ENCODE data around the gene RNF227.
"Not testable (repeated sequence)": the region's sequence is repeated elsewhere in the genome, so short reads cannot be mapped to it uniquely, and the experiment has no call there.

Gene RNF227

GRCh38 chr17:7915611-7916384 lies at the start of gene RNF227:
Gene RNF227, minus strand, starts transcription at chr17:7916289. Its CDS starts 94 bp downstream, at chr17:7916195.
- in situ Hi-C loops (cut with MboI; ENCODE audit: low sequenced_read_pairs), result loop anchor here (10.0 kb wide), 1 partner anchor 79 kb away; no protein-coding TSS in a partner anchor

DNA sequence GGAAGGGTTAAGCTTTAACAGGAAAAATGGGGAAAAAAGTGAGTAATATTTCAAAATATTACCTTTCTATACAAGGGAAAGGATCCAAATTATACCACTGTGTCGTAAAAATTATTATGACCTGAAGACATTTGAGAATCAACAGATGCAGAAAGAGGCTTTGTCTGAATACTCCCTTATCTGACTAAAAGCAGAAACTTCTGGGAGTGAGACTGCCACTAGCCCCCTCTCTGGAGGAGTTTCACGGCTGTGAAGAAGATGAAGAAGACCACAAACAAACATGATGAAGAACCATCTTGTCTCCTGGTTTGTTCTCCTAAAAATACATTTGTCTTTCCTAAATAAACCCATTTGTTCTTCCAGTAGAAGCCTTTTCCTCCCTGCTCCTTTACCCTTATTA lies 45.3 kb upstream of the RNF227 start:
- in situ Hi-C loops (cut with MboI; ENCODE audit: low sequenced_read_pairs), result no loop called here

- in situ Hi-C loops (cut with MboI; ENCODE audit: low sequenced_read_pairs), result no loop called here
Observed at GRCh38 chr17:7959503-7960253, 43.6 kb upstream of the RNF227 start.

- in situ Hi-C loops (cut with MboI; ENCODE audit: low sequenced_read_pairs), result no loop called here
Observed at GRCh38 chr17:7956228-7956965, 40.3 kb upstream of the RNF227 start.

GRCh38 chr17:7955414-7956227 lies 39.5 kb upstream of the RNF227 start:
- in situ Hi-C loops (cut with MboI; ENCODE audit: low sequenced_read_pairs), result no loop called here

DNA sequence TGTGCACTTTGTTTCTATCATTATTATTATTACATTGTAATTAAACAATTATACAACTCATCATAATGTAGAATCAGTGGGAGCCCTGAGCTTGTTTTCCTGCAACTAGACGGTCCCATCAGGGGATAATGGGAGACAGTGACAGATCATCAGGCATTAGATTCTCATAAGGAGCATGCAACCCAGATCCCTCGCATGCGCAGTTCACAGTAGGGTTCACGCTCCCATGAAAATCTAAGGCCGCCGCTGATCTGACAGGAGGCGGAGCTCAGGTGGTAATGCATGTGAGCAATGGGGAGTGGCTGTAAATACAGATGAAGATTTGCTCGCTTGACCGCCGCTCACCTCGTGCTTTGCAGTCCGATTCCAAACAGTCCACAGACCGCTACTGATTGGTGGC lies 37.2 kb upstream of the RNF227 start:
- in situ Hi-C loops (cut with MboI; ENCODE audit: low sequenced_read_pairs), result not testable (repeated sequence)

DNA sequence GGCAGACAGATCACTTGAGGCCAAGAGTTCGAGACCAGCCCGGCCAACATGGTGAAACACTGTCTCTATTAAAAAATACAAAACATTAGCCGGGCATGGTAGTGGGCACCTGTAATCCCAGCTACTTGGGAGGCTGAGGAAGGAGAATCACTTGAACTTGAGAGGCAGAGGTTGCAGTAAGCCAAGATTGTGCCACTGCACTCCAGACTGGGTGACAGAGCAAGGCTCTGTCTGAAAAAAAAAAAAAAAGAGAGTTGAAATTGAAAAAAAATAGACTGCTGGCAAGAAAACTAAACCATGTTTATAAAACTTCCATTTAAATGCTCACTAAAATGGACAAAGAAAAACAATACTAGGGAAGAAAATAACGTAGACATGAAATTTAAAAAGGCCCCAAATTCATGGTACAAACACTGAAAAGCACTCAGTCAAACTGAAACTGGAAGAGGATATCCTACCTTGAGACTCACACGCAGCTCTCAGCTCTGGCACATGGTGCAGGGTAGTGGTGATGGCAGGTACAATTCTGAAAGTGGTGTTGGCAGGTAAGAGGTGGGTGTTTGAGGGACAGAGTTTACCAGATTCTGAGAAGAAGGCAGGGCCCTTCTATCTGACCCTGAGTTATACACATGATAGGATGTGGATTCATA lies 35.2 kb upstream of the RNF227 start:
- in situ Hi-C loops (cut with MboI; ENCODE audit: low sequenced_read_pairs), result no loop called here

- in situ Hi-C loops (cut with MboI; ENCODE audit: low sequenced_read_pairs), result no loop called here
Observed at GRCh38 chr17:7950578-7950977, 34.5 kb upstream of the RNF227 start.

- in situ Hi-C loops (cut with MboI; ENCODE audit: low sequenced_read_pairs), result no loop called here
Observed at GRCh38 chr17:7947651-7948050, 31.6 kb upstream of the RNF227 start.

GRCh38 chr17:7946441-7946840 lies 30.4 kb upstream of the RNF227 start:
- in situ Hi-C loops (cut with MboI; ENCODE audit: low sequenced_read_pairs), result no loop called here

- in situ Hi-C loops (cut with MboI; ENCODE audit: low sequenced_read_pairs), result no loop called here
Observed at GRCh38 chr17:7945651-7946050, 29.6 kb upstream of the RNF227 start.

- in situ Hi-C loops (cut with MboI; ENCODE audit: low sequenced_read_pairs), result no loop called here
Observed at GRCh38 chr17:7944326-7944725, 28.2 kb upstream of the RNF227 start.

- in situ Hi-C loops (cut with MboI; ENCODE audit: low sequenced_read_pairs), result no loop called here
Observed at GRCh38 chr17:7943291-7943690, 27.2 kb upstream of the RNF227 start.

DNA sequence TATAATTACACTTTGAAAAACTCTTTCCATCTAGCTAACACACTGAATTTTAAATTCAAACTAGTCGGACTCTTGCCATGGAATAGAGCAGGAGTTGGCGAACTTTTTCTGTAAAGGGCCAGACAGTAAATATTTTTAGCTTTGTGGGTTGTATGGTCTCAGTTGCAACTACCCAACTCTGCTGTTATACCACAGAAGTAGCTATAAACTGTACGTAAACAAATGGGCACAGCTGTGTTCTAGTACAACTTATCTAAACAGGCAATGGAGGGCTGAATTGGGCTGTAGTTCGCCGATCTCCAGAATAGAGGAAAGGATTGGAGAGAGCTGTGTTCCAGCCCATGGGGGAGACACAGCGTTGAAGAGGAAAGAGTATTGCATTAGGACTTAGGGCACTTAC lies 24.7 kb upstream of the RNF227 start:
- in situ Hi-C loops (cut with MboI; ENCODE audit: low sequenced_read_pairs), result no loop called here

GRCh38 chr17:7940034-7940433 lies 23.9 kb upstream of the RNF227 start:
- in situ Hi-C loops (cut with MboI; ENCODE audit: low sequenced_read_pairs), result no loop called here

DNA sequence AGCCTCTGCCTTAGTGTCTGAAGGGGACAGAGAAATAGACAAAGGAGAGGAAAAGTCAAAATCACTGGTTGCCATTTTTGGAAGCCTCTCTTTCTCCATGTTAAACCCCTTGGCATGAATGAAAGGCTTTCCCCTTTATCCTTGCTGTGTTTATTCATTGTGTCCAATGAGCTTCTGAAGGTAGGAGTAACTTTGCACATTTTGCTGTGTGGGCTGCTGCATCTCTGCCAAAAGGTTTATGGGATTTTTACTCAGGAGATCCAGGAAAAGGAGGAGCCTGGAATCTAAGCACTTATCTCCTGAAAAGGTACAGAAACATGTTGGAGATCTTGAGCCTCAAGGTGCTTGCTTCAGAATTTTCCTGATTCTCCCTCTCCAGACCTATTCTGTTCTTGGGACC lies 19.8 kb upstream of the RNF227 start:
- in situ Hi-C loops (cut with MboI; ENCODE audit: low sequenced_read_pairs), result no loop called here

DNA sequence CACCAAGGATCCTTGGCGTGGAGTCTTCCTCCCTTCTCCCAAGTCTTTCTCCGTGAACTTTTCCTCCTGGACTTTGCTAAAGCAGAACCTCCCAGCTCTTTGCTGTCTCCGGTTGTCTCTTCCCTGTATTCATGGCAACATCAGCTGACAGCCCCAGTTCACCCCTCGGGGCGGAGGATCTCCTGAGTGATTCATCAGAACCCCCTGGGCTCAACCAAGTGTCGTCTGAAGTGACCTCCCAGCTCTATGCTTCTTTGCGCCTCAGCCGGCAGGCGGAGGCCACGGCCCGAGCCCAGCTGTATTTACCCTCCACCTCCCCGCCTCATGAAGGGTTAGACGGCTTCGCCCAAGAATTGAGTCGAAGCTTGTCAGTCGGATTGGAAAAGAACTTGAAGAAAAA lies 16.9 kb upstream of the RNF227 start:
- in situ Hi-C loops (cut with MboI; ENCODE audit: low sequenced_read_pairs), result no loop called here

DNA sequence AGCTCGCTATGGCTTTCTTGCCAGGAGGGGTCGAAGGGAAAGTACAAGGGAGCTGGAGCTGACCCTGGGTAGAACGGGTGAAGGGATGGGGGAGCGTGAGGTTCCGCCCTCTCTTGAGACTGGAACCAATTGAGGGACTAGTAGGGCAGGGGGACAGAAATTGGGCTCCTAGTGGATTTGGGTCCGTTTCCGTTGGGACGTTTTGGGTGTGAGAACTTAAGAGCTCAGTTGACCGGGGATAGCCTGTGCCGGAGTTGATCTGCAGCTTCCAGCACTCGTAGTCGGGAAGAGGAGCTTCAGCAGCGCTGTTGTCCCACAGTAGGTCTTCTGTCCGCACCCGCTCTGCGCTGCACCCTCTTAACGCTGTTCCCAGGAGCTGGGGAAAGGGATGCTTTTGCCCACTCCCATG lies 16.4 kb upstream of the RNF227 start:
- in situ Hi-C loops (cut with MboI; ENCODE audit: low sequenced_read_pairs), result no loop called here

DNA sequence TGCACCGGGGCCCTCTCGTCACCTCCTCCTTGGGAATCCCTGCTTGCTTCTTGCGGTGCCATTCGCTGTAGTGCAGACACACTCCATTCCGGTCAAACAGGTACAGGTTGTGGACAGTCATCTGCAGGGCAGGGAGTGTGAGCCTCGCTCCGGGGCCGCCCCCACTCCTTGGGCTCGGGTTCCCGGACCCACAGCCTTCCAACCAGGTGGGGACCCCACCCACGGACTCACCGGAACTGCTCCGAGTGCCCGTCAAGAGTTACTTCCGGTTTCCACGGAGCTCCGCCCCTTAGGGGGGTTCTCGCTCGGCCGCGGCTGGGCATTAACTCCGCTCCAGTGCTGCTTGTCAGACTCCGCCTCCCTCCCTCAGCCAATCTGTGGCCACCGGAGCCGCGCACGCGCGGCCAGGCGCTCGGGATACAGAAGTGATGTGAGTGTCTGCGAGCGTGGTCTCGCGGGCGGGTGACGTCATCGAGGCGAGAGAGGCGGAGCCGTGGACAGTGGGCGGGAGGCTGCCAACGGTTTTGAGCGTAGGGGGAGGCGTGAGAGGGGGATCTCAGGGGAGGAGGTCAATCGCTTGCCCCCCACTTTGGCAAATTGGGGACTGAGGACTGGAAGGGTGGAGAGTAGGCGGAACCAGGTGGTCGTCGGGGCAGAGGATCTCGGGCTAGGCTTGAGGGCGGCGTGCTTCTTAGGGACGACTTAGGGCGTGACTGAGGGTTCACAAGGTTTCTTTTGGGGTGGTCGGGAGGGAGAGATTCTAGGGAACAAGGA lies 15.8 kb upstream of the RNF227 start, which contains the start of the genes CNTROB and TRAPPC1:
CNTROB (plus strand) TSS at position 498 of the 774 bp plus-strand sequence. CDS start 874 bp downstream, outside the sequence.
TRAPPC1 (minus strand) TSS at position 238 of the 774 bp plus-strand sequence; CDS start at position 121, 117 bp downstream.
- in situ Hi-C loops (cut with MboI; ENCODE audit: low sequenced_read_pairs), result no loop called here
